H54 (cell line): ENCODE measurements around the gene MBP.

Experiments
- DNase-seq: peaks from one replicate; pipeline ENCODE4 v3.0.0; 2011; ENCODE audit warnings: low spot score, mixed read lengths; ENCODE audit not compliant: insufficient read length
- FAIRE-seq: peaks from 3 replicates; lab custom pipeline; 2011; peaks lifted over from hg19 to GRCh38; lab: Jason Lieb, UNC
- POLR2A ChIP-seq: IDR thresholded peaks from 2 replicates; pipeline ENCODE4 v1.6.1; 2011; ENCODE audit warnings: low read depth, mild to moderate bottlenecking, low read length

The MBP gene

GRCh38 chr18:77099485-77100370 lies 32.9 kb downstream of the MBP start:
- no peak for DNase-seq
- TF ChIP-seq POLR2A = no peak
- FAIRE-seq = no peak

GRCh38 chr18:77098538-77099174 lies 33.9 kb downstream of the MBP start:
- FAIRE-seq (no peak), DNase-seq (no peak)
- TF ChIP-seq POLR2A = no peak

DNA sequence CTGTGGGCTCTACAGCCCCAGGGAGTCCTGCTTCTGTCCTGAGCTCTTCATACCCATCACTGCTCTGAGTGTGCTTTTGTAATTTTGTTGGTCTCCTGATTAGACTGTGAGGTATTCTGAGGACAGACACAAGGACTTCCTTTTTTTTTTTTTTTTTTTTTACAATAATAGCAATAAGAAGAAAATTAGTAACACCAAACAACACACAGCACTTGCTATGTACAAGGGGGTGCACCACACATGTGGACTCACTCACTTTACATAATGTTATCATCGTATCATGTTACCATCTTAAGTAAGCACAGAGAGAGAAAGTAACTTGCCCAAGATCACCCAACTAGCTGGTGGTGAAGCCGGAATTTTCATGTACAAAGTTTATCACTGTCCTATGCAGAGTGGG lies 34.6 kb downstream of the MBP start:
- no peak for TF ChIP-seq POLR2A
- DNase-seq (no peak), FAIRE-seq (no peak)

DNA sequence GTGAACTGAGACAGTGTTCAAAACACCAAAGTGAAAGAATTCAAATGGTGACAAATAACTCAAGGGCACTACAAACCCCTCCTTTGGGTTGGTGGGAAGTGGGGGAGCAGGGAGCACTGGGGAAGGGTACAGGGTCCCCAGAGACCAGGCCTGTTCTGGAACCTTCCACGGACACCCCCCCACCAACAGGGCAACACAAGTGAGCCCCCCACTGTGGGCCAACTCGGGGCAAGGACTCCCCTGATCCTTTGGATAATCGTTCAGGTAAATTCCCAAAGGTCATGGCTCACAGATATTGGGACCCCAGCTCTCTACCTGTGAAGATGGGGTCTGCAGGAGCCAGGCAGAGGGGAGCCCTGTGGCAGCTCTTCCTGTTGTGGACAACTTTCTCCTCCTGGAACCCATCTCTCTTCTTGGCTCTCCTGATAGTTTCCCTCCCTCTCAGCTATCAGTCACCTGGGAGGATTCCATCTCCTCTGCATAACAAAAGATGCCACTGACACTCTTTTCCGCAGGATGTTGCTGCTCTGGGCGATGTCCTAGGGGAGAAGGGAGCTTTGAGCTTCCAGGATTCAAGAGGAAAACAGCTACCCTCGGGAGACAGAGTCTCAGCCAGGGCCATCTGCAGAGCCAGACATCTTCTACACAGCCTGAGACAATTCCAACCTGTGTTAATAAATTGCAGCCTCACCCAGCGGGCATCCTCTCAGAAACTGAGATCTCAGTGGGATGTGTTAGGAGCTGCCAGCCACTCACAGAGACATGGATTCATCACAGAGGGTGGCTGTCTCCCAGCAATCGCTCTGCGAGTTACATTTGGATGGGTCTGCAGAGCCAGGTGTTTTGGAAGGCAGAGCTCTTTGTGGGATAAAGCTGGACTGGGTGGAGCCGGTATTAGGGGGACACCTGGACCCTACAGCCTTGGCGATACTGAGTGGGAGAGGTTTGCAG lies 35.4 kb downstream of the MBP start:
- FAIRE-seq = no peak
- DNase-seq = no peak
- no peak for TF ChIP-seq POLR2A

DNA sequence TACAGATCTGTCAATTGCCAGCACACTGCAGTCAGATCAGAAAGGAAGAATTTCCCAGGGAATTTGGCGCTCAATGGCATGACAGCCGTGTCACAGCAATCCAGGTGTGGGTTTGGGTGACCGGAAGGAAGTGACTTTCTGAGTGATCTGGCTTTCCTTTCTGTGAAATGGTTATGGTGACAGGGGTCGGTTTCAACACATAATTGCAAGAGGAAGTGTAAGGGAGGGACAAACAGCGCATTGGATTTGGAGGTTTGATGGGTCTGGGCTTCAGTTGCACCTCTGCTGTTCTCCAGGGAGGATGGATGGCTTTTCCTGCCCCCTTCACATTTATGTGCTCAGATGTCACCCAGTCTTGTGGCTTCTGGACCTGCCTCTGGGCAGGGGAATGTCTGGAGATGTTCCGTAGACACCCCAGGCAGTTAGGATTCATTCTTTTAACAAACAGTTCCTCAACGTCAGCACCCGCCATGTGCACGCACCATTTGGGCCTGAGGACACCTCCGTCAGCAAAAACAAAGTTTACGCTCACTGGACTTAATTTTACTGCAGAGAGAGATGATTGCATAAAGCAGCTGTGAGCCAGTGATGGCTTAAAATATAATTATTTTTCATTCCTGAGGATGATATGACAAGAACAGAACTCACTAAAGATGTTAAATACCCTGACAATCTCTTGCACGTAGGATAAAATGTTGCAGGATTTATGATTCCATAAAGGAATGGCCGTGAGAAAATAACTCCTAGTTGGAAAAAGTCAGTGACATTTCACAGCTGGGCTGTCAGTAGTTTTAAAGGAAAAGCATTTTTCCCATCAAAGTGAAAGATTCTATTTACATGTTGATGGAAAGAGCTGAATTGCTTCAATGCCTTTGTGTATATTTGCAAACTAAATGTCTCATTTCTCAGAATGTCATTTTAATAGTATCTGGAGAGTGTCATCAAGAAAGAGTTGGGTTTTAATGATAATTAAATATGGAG lies 36.9 kb downstream of the MBP start:
- no peak for DNase-seq
- FAIRE-seq = no peak
- no peak for TF ChIP-seq POLR2A

DNA sequence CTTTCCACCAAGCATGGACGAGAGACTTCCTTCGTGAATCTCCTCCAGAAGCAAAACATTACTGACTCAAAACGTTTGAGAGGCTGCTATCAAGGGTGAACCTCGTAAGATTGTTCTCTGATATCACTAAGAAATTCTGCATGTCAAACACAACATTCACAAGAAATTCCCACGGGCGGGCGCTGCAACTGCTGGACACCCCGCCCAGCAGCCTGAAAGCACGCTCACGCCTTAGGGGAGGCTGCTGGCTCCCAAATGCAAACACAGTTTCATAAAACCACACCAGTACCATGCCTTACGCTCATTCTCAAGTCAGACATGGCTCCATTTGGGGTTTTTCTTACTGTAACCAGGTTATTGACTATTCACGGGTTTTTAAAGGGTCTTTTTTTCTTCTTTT lies 39.0 kb downstream of the MBP start:
- FAIRE-seq = no peak
- DNase-seq = no peak
- TF ChIP-seq POLR2A = no peak

DNA sequence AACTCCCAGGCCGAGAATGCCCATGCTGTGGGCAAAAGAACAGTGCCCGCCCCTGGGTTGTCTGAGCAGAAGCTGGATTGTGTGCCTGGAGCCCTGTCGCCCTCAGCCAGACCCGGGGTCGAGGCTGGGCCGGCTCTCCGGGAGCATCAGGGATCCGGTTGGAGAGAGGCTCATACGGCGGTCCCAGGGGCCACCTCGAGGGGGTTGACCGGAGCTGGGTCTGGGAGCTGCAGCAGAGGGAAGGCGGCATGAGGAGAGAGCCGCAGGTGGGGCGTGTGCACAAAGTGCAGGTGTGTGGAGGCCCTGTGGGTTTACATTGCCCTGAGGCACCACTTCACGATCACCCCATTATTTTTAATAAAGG lies 39.5 kb downstream of the MBP start:
- TF ChIP-seq POLR2A = no peak
- DNase-seq = no peak
- no peak for FAIRE-seq

GRCh38 chr18:77092104-77093066 lies 40.2 kb downstream of the MBP start:
- no peak for DNase-seq
- TF ChIP-seq POLR2A = no peak
- no peak for FAIRE-seq

DNA sequence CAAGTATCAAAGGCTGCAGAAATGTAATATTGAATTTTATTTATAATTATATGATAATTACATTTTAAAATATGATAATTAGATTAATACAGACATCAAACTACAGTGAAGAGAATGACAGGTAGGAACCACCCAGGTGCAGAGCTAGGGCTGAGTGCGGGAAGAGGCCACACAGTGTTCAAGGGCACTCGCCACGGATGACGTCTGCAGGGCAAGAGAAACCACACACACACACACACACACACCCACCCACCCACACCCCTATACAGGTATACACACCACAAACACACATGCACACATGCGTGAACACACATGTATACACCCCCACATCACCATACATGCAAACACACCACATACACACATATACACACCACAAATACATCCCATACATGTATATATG lies 41.2 kb downstream of the MBP start:
- DNase-seq (no peak), FAIRE-seq (no peak)
- TF ChIP-seq POLR2A = no peak

DNA sequence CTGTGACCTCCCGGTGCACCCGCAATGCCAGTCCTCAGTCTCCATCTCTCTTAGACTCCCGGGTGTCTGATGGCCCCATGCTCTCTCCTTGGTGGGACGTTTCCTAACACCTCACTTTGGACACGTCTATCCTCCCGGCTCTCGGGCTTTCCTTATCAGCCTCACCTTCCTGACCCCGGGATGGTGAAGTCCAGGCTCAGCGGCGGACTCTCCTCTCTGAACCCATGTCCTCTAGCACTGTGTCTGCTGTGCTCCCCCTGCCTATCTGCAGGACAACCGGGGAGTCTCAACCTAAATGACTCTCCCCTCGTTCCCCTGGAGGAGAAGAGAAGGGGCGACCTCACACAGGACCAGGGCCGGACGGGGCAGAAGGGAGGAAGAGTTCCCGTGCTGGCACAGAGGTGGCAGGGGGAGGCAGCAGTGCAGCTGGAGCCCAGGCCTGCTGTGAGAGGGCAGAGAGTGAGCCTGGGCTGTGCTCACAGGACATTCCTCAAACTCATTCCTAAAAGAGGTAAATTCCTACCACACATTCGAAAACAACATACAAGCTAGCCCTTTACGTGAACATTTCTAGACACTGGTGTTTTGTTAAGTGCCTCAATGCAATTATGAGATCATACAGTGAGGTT lies 41.9 kb downstream of the MBP start:
- no peak for TF ChIP-seq POLR2A
- no peak for DNase-seq
- no peak for FAIRE-seq

DNA sequence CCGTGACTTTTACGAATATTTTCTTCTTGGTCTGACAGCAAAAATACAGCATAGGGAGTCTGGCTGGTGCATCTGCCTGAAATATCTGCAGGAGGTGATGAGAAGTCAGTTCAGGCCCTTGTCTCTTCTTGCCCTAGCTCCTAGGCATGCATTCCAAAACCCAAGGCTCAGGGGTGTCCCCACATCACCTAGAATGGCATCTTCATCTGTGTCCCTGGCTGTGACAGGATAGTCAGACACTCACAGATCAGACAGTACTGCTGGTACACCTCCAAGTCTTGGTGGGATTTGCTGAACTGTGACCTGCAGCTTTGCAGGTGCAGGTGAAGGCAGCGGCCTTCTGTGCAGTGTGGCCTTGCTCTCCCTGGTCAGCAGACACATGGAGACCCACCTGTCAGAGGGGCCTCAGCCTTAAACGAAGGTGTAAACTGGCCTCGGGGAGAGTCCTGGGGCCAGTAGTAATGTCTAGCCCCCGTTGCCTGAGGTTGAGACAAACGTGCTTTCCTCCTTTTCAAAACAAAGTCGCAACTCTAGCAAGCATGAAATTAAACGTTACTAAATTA lies 42.8 kb downstream of the MBP start:
- FAIRE-seq = no peak
- no peak for TF ChIP-seq POLR2A
- DNase-seq = no peak
